Nephron (organoid): Measurements from ENCODE around the gene ATXN1.
"Not testable (repeated sequence)": the region's sequence is repeated elsewhere in the genome, so short reads cannot be mapped to it uniquely, and the experiment has no call there.

Experiments used
- H3K27ac Mint-ChIP-seq, 3 experiments: 2 replicates each; pipeline ENCODE4 v1.8.0; 2020; ENCODE audit warnings: mixed read lengths in 3 of 3, mild to moderate bottlenecking in 2 of 3, moderate library complexity in 1 of 3
- H3K27me3 Mint-ChIP-seq: 2 replicates; pipeline ENCODE4 v1.8.0; 2021; ENCODE audit warnings: low read depth, mild to moderate bottlenecking, moderate library complexity, mixed read lengths
- H3K36me3 Mint-ChIP-seq: 2 replicates; pipeline ENCODE4 v1.8.0; 2020; ENCODE audit warnings: low read depth, mixed read lengths
- H3K4me1 Mint-ChIP-seq: 2 replicates; pipeline ENCODE4 v1.8.0; 2020; ENCODE audit warnings: mixed read lengths
- H3K4me3 Mint-ChIP-seq, 3 experiments: 2 replicates each; pipeline ENCODE4 v1.8.0; 2020; ENCODE audit warnings: mild to moderate bottlenecking in 3 of 3, mixed read lengths in 3 of 3, moderate library complexity in 2 of 3
- H3K9me3 Mint-ChIP-seq: 2 replicates; pipeline ENCODE4 v1.8.0; 2020; ENCODE audit warnings: mixed read lengths
- CTCF ChIP-seq, 3 experiments: fragments of 200-600 bp; sonication (generic); IDR thresholded peaks; one replicate each; pipeline ENCODE4 v1.5.0; 2021; ENCODE audit warnings: antibody characterized with exemption in 3 of 3; ENCODE audit not compliant: unreplicated experiment in 3 of 3

ATXN1 gene

GRCh38 chr6:16383607-16384206, 377.6 kb downstream of the ATXN1 start:
- no peaks in the 10 kb centered on the region for H3K36me3 Mint-ChIP-seq
- TF ChIP-seq CTCF (IDR thresholded peaks at IDR 0.05; ENCODE audit: unreplicated experiment in 3 of 3), result no peak
- H3K4me1 Mint-ChIP-seq, result no peaks in the 10 kb centered on the region
- no peak overlapping the region for H3K27ac Mint-ChIP-seq
- no peaks in the 10 kb centered on the region for H3K27me3 Mint-ChIP-seq
- no peaks in the 10 kb centered on the region for H3K9me3 Mint-ChIP-seq
- no peak overlapping the region for H3K4me3 Mint-ChIP-seq

GRCh38 chr6:16381968-16382367, 379.3 kb downstream of the ATXN1 start:
- not testable (repeated sequence) for H3K4me3 Mint-ChIP-seq, H3K4me1 Mint-ChIP-seq, H3K27me3 Mint-ChIP-seq, H3K36me3 Mint-ChIP-seq, H3K27ac Mint-ChIP-seq, H3K9me3 Mint-ChIP-seq

- Mint-ChIP-seq H3K4me1 (peaks cover 18% of the 10 kb centered on the region), H3K27me3 (no peaks in the 10 kb centered on the region), H3K27ac (no peak overlapping the region), H3K9me3 (no peaks in the 10 kb centered on the region), H3K36me3 (no peaks in the 10 kb centered on the region), H3K4me3 (no peak overlapping the region)
- TF ChIP-seq CTCF (IDR thresholded peaks at IDR 0.05; ENCODE audit: unreplicated experiment in 3 of 3), result no peak
Measured at GRCh38 chr6:16380220-16380809, 380.9 kb downstream of the ATXN1 start.

- H3K9me3 Mint-ChIP-seq, result not testable (repeated sequence)
- H3K4me1 Mint-ChIP-seq, result peaks cover 27% of the 10 kb centered on the region
Measured at GRCh38 chr6:16378360-16378759, 382.9 kb downstream of the ATXN1 start.

GRCh38 chr6:16377470-16377869, 383.8 kb downstream of the ATXN1 start:
- H3K4me1 Mint-ChIP-seq, result peaks cover 27% of the 10 kb centered on the region
- no peak overlapping the region for H3K27ac Mint-ChIP-seq
- no peaks in the 10 kb centered on the region for H3K36me3 Mint-ChIP-seq
- no peaks in the 10 kb centered on the region for H3K9me3 Mint-ChIP-seq
- H3K27me3 Mint-ChIP-seq, result no peaks in the 10 kb centered on the region
- TF ChIP-seq CTCF (IDR thresholded peaks at IDR 0.05; ENCODE audit: unreplicated experiment in 3 of 3), result no peak
- no peak overlapping the region for H3K4me3 Mint-ChIP-seq

More at GRCh38 chr6:16378360-16378759, 382.9 kb downstream of the ATXN1 start:
- H3K27me3 Mint-ChIP-seq, H3K27ac Mint-ChIP-seq, H3K36me3 Mint-ChIP-seq, H3K4me3 Mint-ChIP-seq: not testable (repeated sequence)

GRCh38 chr6:16375843-16376242, 385.4 kb downstream of the ATXN1 start:
- no peaks in the 10 kb centered on the region for H3K9me3 Mint-ChIP-seq
- TF ChIP-seq CTCF (IDR thresholded peaks at IDR 0.05; ENCODE audit: unreplicated experiment in 3 of 3), result no peak
- peaks cover 5% of the 10 kb centered on the region for H3K36me3 Mint-ChIP-seq
- no peak overlapping the region for H3K4me3 Mint-ChIP-seq
- H3K4me1 Mint-ChIP-seq, result peaks cover 27% of the 10 kb centered on the region
- H3K27me3 Mint-ChIP-seq, result peaks cover 4% of the 10 kb centered on the region
- peak overlapping the region in 2 of 3 experiments; percentile 45 to 60 for H3K27ac Mint-ChIP-seq

GRCh38 chr6:16375206-16375605, 386.1 kb downstream of the ATXN1 start:
- H3K36me3 Mint-ChIP-seq, result peaks cover 5% of the 10 kb centered on the region
- peaks cover 27% of the 10 kb centered on the region for H3K4me1 Mint-ChIP-seq
- TF ChIP-seq CTCF (IDR thresholded peaks at IDR 0.05; ENCODE audit: unreplicated experiment in 3 of 3), result no peak
- no peak overlapping the region for H3K4me3 Mint-ChIP-seq
- no peaks in the 10 kb centered on the region for H3K9me3 Mint-ChIP-seq
- H3K27me3 Mint-ChIP-seq, result peaks cover 4% of the 10 kb centered on the region
- H3K27ac Mint-ChIP-seq, result peak overlapping the region in 2 of 3 experiments; percentile 11 to 19
